Glutamatergic neuron (in vitro differentiated cells): ENCODE data around the gene CER1. TPM values are rescaled to one million over a fixed set of nuclear protein-coding genes. Genes with fewer than 3 reads are reported as not detected.
"Not testable (repeated sequence)": the region's sequence is repeated elsewhere in the genome, so short reads cannot be mapped to it uniquely, and the experiment has no call there.

Source experiments
- DNase-seq: peaks from one replicate; pipeline ENCODE4 v3.0.0; 2022
- H3K27ac Mint-ChIP-seq: one replicate; pipeline ENCODE4 v1.8.0; 2020; ENCODE audit warnings: mild to moderate bottlenecking, mixed read lengths, inconsistent platforms; ENCODE audit not compliant: unreplicated experiment
- H3K27me3 Mint-ChIP-seq: one replicate; pipeline ENCODE4 v1.8.0; 2020; ENCODE audit warnings: mild to moderate bottlenecking, moderate library complexity, mixed read lengths, inconsistent platforms; ENCODE audit not compliant: unreplicated experiment
- H3K36me3 Mint-ChIP-seq: one replicate; pipeline ENCODE4 v1.8.0; 2020; ENCODE audit warnings: mild to moderate bottlenecking, mixed read lengths, inconsistent platforms; ENCODE audit not compliant: unreplicated experiment
- H3K4me1 Mint-ChIP-seq: one replicate; pipeline ENCODE4 v1.8.0; 2020; ENCODE audit warnings: mild to moderate bottlenecking, low read depth, mixed read lengths, inconsistent platforms; ENCODE audit not compliant: unreplicated experiment
- H3K4me3 Mint-ChIP-seq: one replicate; pipeline ENCODE4 v1.8.0; 2020; ENCODE audit warnings: mild to moderate bottlenecking, mixed read lengths, inconsistent platforms; ENCODE audit not compliant: unreplicated experiment
- H3K9me3 Mint-ChIP-seq: one replicate; pipeline ENCODE4 v1.8.0; 2020; ENCODE audit warnings: mild to moderate bottlenecking, moderate library complexity, mixed read lengths, inconsistent platforms; ENCODE audit not compliant: unreplicated experiment
- total RNA-seq: library from RNA; stranded (reverse); fragmentation: NEBNext Ultra II Directional; extraction: Animal tissue kit (Norgen Biotek cat#: 25700); gene quantifications from one replicate; pipeline ENCODE4 v1.2.1, GENCODE V29; 2021; ENCODE audit not compliant: unreplicated experiment
- TF ChIP-seq, protein P1 (sequence below): fragments of 200-600 bp; sonication (generic); IDR thresholded peaks from one replicate; pipeline ENCODE4 v1.5.0; 2021; ENCODE audit not compliant: partially characterized antibody, unreplicated experiment

Gene CER1
- total RNA-seq, 1 donor from 2014 or later: 3.0 TPM

- Mint-ChIP-seq H3K4me3 (no peak overlapping the region), H3K4me1 (no peaks in the 10 kb centered on the region), H3K27ac (no peak overlapping the region), H3K9me3 (peaks cover 2% of the 10 kb centered on the region), H3K36me3 (peaks cover 10% of the 10 kb centered on the region), H3K27me3 (no peaks in the 10 kb centered on the region)
- DNase-seq: no peak
- TF ChIP-seq, protein P1, sequence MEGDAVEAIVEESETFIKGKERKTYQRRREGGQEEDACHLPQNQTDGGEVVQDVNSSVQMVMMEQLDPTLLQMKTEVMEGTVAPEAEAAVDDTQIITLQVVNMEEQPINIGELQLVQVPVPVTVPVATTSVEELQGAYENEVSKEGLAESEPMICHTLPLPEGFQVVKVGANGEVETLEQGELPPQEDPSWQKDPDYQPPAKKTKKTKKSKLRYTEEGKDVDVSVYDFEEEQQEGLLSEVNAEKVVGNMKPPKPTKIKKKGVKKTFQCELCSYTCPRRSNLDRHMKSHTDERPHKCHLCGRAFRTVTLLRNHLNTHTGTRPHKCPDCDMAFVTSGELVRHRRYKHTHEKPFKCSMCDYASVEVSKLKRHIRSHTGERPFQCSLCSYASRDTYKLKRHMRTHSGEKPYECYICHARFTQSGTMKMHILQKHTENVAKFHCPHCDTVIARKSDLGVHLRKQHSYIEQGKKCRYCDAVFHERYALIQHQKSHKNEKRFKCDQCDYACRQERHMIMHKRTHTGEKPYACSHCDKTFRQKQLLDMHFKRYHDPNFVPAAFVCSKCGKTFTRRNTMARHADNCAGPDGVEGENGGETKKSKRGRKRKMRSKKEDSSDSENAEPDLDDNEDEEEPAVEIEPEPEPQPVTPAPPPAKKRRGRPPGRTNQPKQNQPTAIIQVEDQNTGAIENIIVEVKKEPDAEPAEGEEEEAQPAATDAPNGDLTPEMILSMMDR: no peak
Observed at GRCh38 chr9:14686168-14686567, 36.4 kb downstream of the CER1 start.

GRCh38 chr9:14682616-14683015 is 39.9 kb downstream of the CER1 start:
- H3K27ac Mint-ChIP-seq: peak overlapping the region; percentile 2
- H3K36me3 Mint-ChIP-seq, H3K4me3 Mint-ChIP-seq, DNase-seq, H3K27me3 Mint-ChIP-seq, H3K4me1 Mint-ChIP-seq, H3K9me3 Mint-ChIP-seq: not testable (repeated sequence)

GRCh38 chr9:14678776-14679175 is 43.8 kb downstream of the CER1 start:
- no peak for DNase-seq
- Mint-ChIP-seq H3K4me1 (no peaks in the 10 kb centered on the region), H3K36me3 (peaks cover 10% of the 10 kb centered on the region), H3K9me3 (peaks cover 2% of the 10 kb centered on the region), H3K4me3 (no peak overlapping the region), H3K27me3 (no peaks in the 10 kb centered on the region), H3K27ac (no peak overlapping the region)
- TF ChIP-seq, protein P1: no peak

GRCh38 chr9:14677872-14678271 is 44.7 kb downstream of the CER1 start:
- Mint-ChIP-seq H3K9me3 (peaks cover 2% of the 10 kb centered on the region), H3K4me1 (no peaks in the 10 kb centered on the region), H3K27ac (no peak overlapping the region), H3K4me3 (no peak overlapping the region), H3K36me3 (peaks cover 10% of the 10 kb centered on the region), H3K27me3 (no peaks in the 10 kb centered on the region)
- no peak for DNase-seq
- TF ChIP-seq, protein P1: no peak

DNA sequence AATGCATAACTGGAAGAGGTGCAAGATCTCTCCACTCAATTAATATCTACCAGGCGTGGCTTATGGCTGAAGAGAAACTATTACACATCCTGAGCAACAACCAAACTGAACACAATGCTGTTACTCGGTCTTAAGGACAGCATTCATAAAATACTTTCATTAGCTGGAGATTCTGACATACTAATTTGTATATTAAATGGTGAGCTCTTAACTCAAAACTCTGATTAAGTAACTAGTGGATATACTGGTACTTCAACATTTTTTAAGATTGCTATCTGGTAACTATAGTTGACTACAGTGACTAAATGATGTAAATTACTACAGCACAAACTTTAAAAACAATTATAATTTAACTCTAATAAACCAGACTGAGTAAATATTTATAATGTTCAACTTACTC is 45.1 kb downstream of the CER1 start:
- Mint-ChIP-seq H3K9me3 (no peaks in the 10 kb centered on the region), H3K27ac (no peak overlapping the region), H3K27me3 (no peaks in the 10 kb centered on the region), H3K4me3 (no peak overlapping the region), H3K4me1 (no peaks in the 10 kb centered on the region), H3K36me3 (peaks cover 5% of the 10 kb centered on the region)
- no peak for DNase-seq
- TF ChIP-seq, protein P1: no peak

- Mint-ChIP-seq H3K9me3 (no peaks in the 10 kb centered on the region), H3K27me3 (no peaks in the 10 kb centered on the region), H3K4me3 (no peak overlapping the region), H3K27ac (no peak overlapping the region), H3K4me1 (no peaks in the 10 kb centered on the region), H3K36me3 (no peaks in the 10 kb centered on the region)
- TF ChIP-seq, protein P1: no peak
- DNase-seq: no peak
Observed at GRCh38 chr9:14674630-14675029, 47.9 kb downstream of the CER1 start.
